ENCODE results near the gene PROB1.
"Not testable (repeated sequence)": the region's sequence is repeated elsewhere in the genome, so short reads cannot be mapped to it uniquely, and the experiment has no call there.

The PROB1 gene

GRCh38 chr5:139392678-139393496 lies 2.0 kb downstream of the PROB1 start:
- peak; percentile 92 for DNase-seq (ENCODE audit: low spot score)

GRCh38 chr5:139392324-139392677 lies 2.6 kb downstream of the PROB1 start:
- DNase-seq (ENCODE audit: low spot score) = no peak

GRCh38 chr5:139391570-139392323 lies 3.2 kb downstream of the PROB1 start:
- peak; percentile 58 for DNase-seq (ENCODE audit: low spot score)

- peak; percentile 26 for DNase-seq (ENCODE audit: low spot score)
These were observed 4.0 kb downstream of the PROB1 start for GRCh38 chr5:139390639-139391569.

GRCh38 chr5:139389701-139390638 lies 4.9 kb downstream of the PROB1 start, which contains the start of gene MZB1:
Gene MZB1 (minus strand): TSS chr5:139389913. CDS start chr5:139389856, 57 bp downstream.
- DNase-seq (ENCODE audit: low spot score) = peak; percentile 96

GRCh38 chr5:139388198-139388821 lies 6.6 kb downstream of the PROB1 start:
- DNase-seq (ENCODE audit: low spot score) = peak; percentile 91

- peak; percentile 48 for DNase-seq (ENCODE audit: low spot score)
These were observed 7.2 kb downstream of the PROB1 start for GRCh38 chr5:139387611-139388197.

- DNase-seq (ENCODE audit: low spot score) = not testable (repeated sequence)
These were observed 7.9 kb downstream of the PROB1 start for GRCh38 chr5:139386956-139387355.

GRCh38 chr5:139386050-139386438 lies 8.9 kb downstream of the PROB1 start:
- DNase-seq (ENCODE audit: low spot score) = no peak

- DNase-seq (ENCODE audit: low spot score) = peak; percentile 59
These were observed 9.5 kb downstream of the PROB1 start for GRCh38 chr5:139385061-139386049.

- DNase-seq (ENCODE audit: low spot score) = no peak
These were observed 10.3 kb downstream of the PROB1 start for GRCh38 chr5:139384591-139385051.

GRCh38 chr5:139383993-139384590 lies 10.8 kb downstream of the PROB1 start:
- DNase-seq (ENCODE audit: low spot score) = no peak

- DNase-seq (ENCODE audit: low spot score) = no peak
These were observed 11.5 kb downstream of the PROB1 start, which contains the start of gene SLC23A1 for GRCh38 chr5:139383275-139383992. Gene SLC23A1 (minus strand): TSS chr5:139383297. CDS start chr5:139383253, 44 bp downstream.

GRCh38 chr5:139382807-139383206 lies 12.1 kb downstream of the PROB1 start:
- DNase-seq (ENCODE audit: low spot score) = no peak

GRCh38 chr5:139381837-139382761 lies 12.8 kb downstream of the PROB1 start:
- DNase-seq (ENCODE audit: low spot score) = no peak
